GM13976 (cell line): ENCODE data around the gene SLC7A14.

Experiments used
- DNase-seq: peaks from one replicate; pipeline ENCODE4 v3.0.0; 2012; ENCODE audit warnings: low spot score
- CTCF ChIP-seq: IDR thresholded peaks from 2 replicates; pipeline ENCODE4 v1.5.1; 2012; ENCODE audit warnings: borderline replicate concordance, mild to moderate bottlenecking; ENCODE audit not compliant: insufficient read depth; ENCODE audit errors: extremely low read depth, missing control alignments, control extremely low read depth
- in situ Hi-C: fragments of 300-500 bp; cut with MboI; formaldehyde crosslinking; loops from one replicate; pipeline ENCODE4 v1.12.0; 2022; ENCODE audit warnings: low sequenced_read_pairs, mixed read lengths, inconsistent platforms; ENCODE audit not compliant: unreplicated experiment

SLC7A14 gene

DNA sequence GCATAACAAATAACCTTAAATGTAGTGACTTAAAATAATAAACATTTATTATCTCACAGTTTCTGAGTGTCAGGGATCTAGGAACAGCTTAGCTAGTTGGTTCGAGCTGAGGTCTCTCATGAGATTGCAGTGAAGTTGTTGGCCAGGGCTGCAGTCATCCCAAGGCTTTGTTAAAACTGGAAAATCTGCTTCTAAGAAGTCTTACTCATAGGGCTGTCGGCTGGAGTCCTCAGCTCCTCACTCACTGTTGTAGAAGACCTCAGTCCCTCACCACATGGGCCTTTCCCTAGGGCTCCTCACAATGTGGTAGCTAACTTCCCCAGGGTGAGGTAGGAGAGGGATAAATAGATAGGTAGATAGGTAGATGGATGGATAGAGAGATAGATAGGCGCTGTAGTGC, 20.8 kb upstream of the SLC7A14 start:
- no peak for TF ChIP-seq CTCF
- no peak for DNase-seq
- in situ Hi-C loops = no loop called here

DNA sequence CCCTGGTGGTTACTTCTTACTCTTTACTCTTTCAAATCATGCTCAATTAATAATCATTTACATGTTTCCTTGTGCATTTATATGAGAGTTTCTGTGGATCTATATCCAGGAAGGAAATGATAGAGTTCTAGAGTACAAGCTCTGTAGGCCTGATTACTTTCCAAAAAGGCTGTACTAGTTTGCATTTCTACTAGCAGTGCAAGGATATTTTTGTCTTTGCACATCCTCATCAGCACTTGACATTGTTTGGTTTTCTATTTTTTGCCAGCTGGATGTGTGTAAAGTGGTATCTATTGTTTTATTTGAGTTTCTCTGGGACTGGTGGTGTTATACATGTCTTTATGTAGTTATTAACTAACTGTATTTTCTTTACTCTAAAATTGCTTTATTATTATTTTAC, 19.6 kb upstream of the SLC7A14 start:
- TF ChIP-seq CTCF = no peak
- in situ Hi-C loops = no loop called here
- no peak for DNase-seq

DNA sequence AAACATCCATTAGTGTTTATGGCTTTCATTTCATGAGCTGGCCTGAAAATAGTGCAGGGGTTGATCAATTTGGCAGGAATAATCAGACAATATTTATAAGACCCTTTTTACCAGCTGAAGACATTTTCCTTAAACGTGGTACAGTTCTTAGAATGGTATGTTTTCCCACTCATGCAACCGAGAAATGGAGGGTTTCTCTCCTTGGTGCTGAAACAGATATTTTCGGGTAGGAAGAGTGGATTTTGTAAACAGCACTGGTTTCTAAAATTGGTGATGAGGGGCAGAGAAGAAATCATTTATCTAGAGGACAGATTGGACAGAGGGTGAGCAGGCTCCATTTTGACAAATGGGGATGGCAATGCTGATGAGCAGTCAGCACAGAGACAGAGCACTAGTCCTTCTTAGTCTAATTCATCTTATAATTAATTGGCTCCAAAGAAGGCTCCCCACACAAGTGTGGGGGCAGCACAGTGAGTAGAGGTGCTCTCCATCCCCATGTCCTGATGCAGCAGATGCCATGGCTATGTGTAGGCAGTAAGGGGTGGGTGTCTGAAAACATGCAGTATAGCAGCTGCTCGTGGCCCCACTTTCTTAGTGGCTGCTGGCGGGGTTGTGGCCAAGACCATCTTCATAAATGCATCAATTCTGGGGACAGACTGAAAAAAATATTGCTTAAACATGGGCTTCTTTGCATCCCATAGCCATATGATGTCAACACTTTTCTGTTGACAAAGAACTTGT, 18.1 kb upstream of the SLC7A14 start:
- TF ChIP-seq CTCF = no peak
- DNase-seq = no peak
- in situ Hi-C loops = no loop called here

- DNase-seq = no peak
- TF ChIP-seq CTCF = no peak
- in situ Hi-C loops = no loop called here
Observed at GRCh38 chr3:170602556-170602955, 16.7 kb upstream of the SLC7A14 start.

DNA sequence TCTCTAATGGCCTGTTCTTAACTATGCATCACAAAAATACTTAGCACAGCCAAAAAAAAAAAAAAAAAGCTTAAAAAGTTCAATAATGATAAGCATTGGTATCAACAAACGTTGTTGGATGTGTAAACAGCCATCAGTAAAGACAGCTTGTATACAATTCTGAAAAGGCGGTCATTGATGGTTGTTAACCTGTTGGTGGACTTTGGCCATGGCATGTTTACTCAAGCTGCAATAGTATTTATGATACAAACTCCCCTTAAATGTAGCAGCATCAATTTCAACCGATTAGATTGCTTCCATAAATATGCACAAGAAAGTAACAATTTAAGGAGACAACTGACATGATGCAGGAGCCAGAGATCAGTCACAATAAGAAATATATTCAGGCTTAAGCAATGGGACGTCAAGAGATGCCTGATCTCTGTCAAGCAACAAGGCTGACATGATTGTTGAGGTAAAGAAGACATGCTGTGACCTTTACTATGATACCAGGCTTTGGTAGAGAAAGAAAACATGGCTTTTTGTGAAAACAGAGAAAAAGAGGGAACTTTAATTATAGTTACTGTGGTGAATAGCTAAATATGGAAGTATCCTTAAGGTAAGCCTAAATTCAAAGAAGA, 14.2 kb upstream of the SLC7A14 start:
- no peak for TF ChIP-seq CTCF
- in situ Hi-C loops = no loop called here
- DNase-seq = no peak

- in situ Hi-C loops = no loop called here
- DNase-seq = no peak
- TF ChIP-seq CTCF = no peak
Observed at GRCh38 chr3:170599091-170599490, 13.2 kb upstream of the SLC7A14 start.
